Dermis microvascular lymphatic vessel endothelial cell (primary cell): ENCODE data around the gene PPL. TPM values are rescaled to one million over a fixed set of nuclear protein-coding genes. Genes with fewer than 3 reads are reported as not detected.
"Not testable (repeated sequence)": the region's sequence is repeated elsewhere in the genome, so short reads cannot be mapped to it uniquely, and the experiment has no call there.

ENCODE experiments used
- DNase-seq, 2 donors: peaks; one replicate each; pipeline versions ENCODE4 v3.0.0 to v3.0.0-alpha.2; 2010; ENCODE audit warnings: low read depth in 2 of 2
- total RNA-seq: library from RNA; depleted of rRNA; stranded (reverse); fragments of >200 nt; gene quantifications from 2 replicates; pipeline ENCODE4 v1.2.1, GENCODE V29; 2014

The PPL gene
- 3.2 and 4.7 TPM in 2 replicates for total RNA-seq

GRCh38 chr16:4936991-4937781, at the start of gene PPL:
Gene PPL (minus strand): TSS chr16:4937148. CDS start chr16:4937045, 103 bp downstream.
- peak in 1 of 2 donors; percentile 38 for DNase-seq

- no peak for DNase-seq
Measured at GRCh38 chr16:4984174-4984990, 47.4 kb upstream of the PPL start.

- no peak for DNase-seq
Measured at GRCh38 chr16:4982056-4982867, 45.3 kb upstream of the PPL start.

GRCh38 chr16:4981473-4981872, 44.5 kb upstream of the PPL start:
- no peak for DNase-seq

GRCh38 chr16:4980691-4981090, 43.7 kb upstream of the PPL start:
- DNase-seq = no peak

- DNase-seq = no peak
Measured at GRCh38 chr16:4979736-4980660, 43.0 kb upstream of the PPL start.

- DNase-seq = no peak
Measured at GRCh38 chr16:4979164-4979563, 42.2 kb upstream of the PPL start.

GRCh38 chr16:4976611-4977145, 39.7 kb upstream of the PPL start:
- DNase-seq = no peak

GRCh38 chr16:4976079-4976478, 39.1 kb upstream of the PPL start:
- no peak for DNase-seq

GRCh38 chr16:4972938-4973587, 36.1 kb upstream of the PPL start:
- no peak for DNase-seq

- no peak for DNase-seq
Measured at GRCh38 chr16:4970010-4970409, 33.1 kb upstream of the PPL start.

GRCh38 chr16:4968879-4969483, 32.0 kb upstream of the PPL start:
- no peak for DNase-seq

- DNase-seq = not testable (repeated sequence)
Measured at GRCh38 chr16:4968278-4968677, 31.3 kb upstream of the PPL start.

- DNase-seq = no peak
Measured at GRCh38 chr16:4966736-4967453, 29.9 kb upstream of the PPL start.

- not testable (repeated sequence) for DNase-seq
Measured at GRCh38 chr16:4963527-4963926, 26.6 kb upstream of the PPL start.

GRCh38 chr16:4962716-4963115, 25.8 kb upstream of the PPL start:
- DNase-seq = no peak

- DNase-seq = no peak
Measured at GRCh38 chr16:4960579-4960978, 23.6 kb upstream of the PPL start.

GRCh38 chr16:4958510-4959438, 21.8 kb upstream of the PPL start:
- DNase-seq = no peak
